ENCODE data around the gene UBE2O.

Gene UBE2O

DNA sequence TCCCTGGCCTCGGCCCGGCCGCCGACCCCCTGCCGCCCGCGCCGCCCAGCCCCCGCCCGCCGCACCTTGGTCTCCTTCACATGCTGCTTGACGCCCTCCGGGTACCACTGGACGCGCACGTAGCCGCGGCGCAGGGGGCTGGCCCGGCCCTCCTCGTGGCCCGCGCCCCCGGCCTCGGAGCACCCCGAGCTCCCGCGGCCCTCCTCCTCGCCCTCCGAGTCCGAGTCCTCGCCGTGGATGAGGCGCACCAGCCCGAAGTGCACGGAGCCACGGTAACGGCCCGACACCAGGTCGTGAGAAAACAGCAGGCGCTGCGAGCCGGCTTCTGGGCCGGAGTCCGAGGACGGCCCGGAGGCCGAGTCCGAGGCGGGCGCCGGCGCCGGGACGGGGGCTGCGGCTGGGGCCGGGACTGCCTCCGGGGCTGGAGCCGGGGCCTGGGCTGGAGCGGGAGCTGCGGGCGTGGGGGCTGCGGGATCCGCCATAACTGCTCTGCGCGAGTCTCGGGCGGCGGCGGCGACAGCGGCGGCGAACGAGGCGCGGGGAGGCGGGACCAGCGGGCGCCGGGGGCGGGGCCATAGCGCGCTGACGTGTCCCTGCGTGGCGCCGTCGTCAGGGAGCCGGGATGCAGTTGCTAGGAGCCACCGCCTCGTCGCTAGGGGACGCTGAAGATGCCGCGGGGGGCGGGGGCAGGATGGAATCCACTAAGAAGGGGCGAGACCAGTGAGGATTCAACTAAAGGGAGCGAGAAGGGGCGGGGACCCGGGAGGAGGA is at the start of gene UBE2O:
Gene UBE2O (minus strand): TSS at position 493 of the 771 bp plus-strand sequence. CDS start 11 bp downstream, at position 482.
- DNase-seq: peak; percentile 84

DNA sequence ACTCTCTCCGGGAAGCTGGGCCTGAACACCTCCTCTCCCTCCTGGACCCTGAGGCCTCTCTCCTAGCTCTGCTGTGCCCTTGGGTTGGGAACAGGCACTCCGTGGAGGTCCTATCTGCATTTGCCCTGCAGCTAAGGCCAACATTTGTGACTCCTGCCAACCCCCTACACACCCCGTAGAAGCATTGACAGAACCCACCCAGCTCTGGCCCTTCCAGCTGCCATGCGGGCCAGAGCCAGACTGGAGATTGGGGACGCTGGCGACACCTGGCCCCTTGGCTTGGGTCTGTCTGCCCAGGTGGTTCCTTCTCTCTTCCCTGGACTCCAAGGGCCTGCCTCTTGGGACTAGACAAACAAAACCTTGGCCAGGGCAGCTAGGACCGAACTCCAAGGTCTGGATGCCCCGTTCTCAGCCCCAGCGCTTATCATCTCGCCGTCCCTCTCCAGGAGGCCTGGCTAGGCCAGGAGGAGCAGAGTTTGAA is 48.9 kb upstream of the UBE2O start:
- DNase-seq: no peak

DNA sequence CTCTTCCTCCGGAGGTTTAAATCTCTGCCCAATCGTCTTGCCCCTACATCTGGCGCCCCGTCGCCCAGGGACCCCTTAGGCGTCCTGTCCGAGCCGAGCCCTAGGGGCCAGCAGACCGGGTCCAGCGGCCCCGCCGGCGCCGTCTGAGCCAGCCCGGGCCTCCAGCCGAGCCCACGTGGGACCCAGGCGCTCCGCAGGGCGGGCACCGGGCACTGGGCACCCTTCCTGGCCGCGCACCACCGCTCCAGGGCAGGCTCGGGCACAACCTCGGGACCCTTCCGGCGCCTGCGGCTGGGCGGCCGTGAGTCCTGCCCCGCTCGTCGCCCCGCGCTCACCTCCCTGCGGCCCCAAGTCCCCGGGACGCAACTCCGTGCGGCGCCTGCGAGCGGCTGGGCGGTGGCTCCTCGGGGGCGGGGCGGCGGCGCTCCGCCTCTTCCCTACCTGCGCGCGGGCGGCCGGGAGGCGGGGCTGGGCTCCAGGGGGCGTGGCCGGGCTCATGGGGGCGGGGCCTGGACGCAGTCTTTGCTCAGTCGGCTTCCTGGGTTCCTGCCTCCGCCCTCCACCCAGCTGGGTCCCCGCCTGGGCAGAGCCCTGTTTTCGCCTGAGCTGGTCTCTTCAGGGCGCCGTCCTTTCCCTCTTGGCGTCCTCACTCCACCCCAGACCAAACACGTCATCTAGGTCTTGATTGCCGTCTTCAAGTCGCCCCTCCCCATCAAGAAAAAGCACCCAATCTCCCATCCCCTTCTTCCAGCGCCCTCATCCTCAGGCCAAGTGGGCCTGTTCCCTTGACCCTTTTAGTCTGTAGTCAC is 48.3 kb upstream of the UBE2O start, which contains the start of gene RHBDF2:
Gene RHBDF2 (minus strand): TSS at position 406 of the 809 bp plus-strand sequence. CDS start 19,899 bp downstream, outside the sequence.
- peak; percentile 67 for DNase-seq

DNA sequence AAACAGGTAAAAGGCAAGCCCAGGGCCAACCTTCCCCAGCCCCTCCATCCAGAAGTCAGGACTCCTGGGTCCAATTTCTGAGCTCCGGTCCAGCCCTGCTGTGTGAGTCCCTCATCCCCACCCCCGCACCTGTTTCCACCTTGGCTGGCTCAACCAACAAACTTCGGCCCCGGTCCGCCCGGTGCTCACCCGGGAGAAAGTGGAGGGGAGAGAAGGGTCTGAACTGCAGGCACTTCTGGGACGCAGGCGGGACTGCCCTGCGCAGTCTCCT is 47.7 kb upstream of the UBE2O start:
- DNase-seq: no peak

DNA sequence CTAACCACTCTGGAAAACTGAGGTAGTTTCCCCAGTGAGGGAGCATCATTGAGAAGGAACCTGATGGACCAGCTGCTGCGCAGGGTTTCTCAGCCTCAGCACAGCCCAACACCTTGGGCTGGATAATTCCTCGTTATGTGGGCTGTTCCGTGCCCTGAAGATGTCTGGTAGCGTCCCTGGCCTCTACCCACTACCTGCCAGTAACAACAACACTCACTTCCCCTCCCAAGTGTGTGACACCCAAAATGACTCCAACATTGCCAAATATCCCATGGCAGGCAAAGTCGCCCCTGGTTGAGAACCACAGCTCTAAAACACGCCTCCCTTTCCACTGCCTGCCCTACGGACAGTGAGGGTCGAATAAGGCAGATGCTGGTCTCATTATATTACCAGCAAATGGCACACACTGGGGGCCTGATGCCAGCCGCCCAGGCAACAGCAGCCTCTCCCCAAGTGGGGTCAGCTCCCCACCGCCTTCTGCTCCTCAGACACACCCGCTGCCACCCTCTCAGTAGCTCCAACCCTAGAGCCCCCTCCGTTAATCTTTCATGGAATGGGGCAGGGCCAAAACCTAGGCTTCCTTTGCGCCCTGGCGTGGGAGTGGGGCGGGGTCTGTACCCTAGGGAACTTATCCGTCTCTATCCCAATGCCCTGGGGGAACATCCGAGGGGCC is 47.3 kb upstream of the UBE2O start:
- DNase-seq: no peak

DNA sequence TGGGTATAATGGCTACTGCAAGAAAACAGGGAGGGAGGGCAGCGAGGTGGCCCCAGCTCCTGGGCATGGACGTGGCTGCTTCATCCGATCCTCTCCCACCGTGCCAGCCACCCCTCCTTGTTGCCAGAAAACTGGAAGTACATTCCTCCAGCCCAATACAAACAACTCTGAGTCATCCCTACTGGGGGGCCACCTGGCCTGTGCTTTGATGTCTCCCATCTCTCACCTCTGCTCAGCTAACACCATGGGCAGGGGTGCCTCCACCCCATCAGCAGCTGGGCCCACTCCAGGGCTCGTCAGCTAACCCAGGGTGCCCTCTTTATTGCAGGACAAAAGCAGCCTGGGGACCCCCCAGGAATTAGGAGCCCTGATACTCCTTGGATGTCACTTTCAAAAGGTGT is 46.3 kb upstream of the UBE2O start:
- DNase-seq: no peak

DNA sequence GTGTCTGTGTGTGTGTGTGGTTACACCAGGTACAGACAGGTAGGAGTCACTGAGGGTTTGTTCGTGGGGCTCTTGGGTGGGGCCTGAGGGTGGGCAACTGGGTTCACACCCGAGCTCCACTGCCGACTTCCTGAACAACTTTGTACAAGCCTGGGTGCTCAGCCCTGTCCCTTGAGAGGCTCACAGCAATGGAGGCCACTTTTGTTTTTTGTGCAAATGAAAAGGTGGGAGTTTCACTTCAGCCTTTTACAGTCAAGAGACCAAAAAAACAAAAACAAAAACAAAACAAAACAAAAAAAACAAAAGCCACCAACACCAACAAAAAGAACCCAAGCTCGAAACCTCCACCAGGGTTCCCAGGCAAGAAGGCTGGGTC is 45.9 kb upstream of the UBE2O start:
- DNase-seq: no peak

DNA sequence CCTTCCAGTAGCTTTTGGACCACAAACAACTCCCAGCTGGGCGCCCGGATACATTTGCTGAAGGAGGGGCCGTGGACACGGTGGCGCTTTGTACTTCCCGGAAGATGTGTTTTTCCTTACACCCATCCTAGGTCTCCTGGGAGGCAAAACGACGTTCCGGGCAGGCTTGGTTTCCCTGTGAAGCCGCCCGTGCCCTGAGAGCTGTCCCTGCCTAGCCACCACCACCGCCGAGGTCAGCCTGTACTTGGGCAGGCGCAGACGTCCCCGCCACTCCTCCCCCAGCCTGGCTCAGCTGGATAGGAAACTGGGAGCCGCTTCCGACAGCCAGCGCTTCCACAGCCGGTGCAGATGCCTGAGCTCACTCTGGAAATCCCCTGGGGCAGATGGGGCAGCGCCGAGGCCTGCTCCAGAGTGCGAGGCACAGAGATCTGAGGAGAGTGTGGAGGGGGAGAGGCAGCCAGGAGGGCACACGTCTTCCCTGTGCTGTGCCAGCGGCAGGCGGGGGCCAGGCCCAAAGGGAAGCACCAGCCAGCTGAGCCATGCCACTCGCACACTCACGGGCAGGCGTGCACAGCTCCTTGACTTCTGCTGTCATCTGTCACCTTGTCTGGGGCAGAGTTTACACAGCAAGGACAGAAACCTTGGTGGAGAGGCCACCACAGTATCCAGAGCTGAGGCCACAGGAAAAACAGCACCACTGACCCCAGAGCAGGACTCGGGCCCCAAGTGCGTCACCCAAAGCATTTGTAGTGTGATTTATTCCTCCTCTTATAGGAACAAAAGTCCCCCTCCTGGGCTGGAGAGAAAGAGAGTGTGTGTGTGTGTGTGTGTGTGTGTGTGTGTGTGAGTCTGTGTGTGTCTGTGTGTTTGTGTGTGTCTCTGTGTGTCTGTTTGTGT is 45.3 kb upstream of the UBE2O start:
- peak; percentile 43 for DNase-seq

DNA sequence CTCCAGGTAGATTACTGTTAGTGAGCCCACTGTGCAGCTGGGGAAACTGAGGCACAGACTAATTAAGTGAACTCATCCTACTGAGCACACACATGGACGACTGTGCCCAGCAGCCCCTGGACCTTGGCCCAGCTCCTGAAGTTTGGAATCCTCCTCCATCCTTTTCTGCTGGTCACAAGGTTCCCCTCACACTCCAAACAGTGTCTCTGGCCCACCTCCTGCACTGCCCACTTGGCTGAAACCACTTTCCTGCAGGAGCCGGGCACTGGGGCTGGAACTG is 44.7 kb upstream of the UBE2O start:
- no peak for DNase-seq

DNA sequence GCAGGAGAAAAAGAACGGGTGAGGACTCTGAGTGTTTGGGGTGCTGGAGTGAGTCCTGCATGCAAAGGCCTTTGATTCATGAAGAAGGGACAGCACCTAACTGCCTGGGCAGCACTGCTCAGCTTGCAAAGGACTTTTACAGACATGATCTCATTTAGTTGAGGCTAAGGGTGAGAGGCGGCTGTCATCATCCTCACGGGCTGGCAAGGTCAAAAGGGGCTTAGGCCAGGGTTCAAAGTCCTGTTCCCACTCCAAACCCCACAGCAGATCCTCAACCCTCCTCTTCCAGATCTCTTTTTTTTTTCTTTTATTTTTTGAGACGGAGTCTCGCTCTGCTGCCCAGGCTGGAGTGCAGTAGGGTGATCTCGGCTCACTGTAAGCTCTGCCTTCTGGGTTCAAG is 43.5 kb upstream of the UBE2O start:
- no peak for DNase-seq

DNA sequence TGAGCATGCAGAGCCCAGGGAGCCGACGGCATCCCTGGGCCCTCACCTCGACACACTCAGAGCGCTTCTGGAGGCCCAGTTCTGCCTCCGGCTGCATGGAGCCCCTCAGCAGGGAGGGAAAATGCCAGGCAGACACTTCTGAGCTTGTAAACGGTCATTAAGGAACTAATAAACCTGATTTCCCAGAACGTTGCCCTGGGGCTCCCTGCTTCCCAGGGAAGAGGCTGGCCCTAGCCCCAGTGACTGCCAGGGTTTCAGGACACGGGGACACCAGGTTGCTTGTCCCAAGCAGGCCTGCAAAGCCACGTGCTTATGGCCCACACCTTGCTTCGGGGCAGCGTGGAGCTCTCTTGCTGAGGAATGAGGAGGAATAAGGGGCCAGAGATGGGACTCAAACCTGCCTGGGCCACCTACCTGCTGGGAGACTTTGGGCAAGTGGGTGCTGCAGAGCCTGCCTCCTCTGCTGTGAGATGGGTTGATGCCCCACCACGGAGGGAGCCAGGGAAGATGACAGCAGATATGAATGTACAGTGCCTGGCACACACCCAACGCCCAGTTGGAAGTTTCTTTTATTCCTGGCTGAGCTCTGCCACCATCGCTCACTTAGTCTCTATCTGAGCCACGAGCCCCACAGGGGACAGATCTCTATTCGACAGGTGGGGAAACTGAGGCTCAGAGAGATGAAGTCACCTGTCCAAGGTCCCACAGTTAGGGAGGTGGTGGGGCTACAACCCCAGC is 42.9 kb upstream of the UBE2O start:
- DNase-seq: no peak

DNA sequence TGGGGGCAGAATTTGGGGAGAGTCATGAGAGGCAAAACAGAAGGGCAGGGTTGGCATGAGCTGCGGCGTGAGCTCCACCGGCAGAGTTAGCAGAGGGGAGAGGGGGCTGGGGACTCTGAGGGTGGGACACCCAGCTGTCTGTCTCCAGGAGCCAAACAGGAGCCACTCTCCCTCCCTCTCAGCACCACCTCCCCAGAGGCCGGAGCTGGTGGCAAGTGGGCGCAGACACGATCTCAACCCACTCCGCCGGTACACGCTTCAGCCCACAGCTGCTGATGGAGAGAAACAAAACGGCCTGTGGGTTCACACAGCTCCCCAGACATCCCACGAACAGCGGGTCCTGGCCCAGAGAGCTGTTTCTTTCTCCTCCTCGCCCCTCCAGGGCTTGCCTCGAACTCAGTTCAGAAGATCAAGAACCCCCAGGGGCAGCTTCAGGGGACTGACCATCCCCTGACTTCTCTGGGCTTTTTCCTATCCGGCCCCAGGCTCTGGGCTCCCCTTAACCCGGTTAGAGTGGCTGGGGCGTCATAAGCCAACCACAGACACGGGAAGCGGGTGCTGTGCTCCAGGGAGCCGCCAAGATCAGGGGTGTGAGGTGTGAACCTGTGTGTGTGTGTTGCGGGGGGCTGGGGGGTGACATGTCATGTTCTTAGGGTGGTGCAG is 40.7 kb upstream of the UBE2O start:
- DNase-seq: no peak

DNA sequence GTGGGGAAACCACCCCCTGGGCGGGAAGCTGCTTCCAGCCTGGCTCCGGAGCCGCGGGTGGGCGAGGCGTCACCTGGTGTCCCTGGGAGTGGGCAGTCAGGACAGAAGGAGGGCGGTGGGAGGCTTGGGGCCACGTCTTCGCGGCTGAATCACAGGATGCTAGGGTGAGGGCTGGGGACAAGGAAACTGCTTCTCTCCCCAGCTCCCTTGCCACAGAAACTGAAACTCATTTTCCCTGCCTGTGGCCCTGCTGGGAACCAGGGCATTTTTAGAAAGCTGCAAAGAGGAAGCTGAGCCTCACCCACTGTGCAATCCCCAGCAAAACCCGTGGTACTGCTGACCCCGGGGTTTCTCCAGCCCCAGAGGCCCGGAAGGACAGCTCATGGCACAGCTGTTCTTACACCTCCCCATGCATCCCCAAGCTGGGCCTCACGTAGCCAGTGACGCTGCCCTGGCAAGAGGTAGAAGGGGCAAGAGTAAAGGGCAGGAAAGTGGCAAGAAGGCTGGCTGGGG is 40.1 kb upstream of the UBE2O start:
- DNase-seq: no peak

DNA sequence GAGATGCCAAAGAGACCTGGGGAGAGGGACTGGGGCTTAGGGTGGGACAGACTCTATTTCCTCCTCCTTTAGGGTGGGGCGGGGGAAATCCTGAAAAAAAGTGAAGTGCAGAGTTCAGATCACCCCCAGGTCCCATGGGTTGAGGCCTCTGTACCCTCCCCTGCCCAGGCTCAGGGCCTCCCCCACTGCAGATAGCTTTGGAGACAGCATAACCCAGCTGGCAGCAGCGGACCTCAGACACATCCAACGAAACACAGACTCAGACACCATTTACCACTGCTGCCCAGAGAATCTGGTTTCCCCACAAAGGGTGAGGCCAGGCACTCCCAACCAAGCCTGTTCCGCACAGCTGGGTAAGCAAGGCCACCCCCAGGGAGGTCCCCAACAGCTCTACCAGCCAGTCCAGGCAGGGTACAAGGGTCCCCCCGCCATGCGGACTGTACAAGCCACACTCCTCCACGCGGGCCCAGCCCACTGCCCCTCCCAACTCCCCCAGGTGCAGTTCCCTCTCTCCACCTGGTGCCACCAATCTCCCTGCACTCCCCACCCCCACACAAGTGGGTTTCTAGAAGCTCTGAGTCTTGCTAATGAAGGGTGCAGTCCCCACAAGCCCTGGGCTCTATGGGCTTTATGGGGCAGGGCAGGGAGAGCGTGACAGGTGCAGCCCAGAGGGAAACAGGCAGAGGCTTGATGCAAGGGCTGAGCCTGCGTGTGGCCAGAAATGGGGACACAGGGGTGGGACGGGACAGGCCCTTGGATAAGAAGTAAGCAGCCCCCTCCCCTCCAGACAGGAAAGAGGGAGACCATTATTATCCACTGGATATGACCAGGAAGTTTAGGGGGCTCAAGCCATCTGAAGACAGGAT is 39.4 kb upstream of the UBE2O start:
- no peak for DNase-seq

DNA sequence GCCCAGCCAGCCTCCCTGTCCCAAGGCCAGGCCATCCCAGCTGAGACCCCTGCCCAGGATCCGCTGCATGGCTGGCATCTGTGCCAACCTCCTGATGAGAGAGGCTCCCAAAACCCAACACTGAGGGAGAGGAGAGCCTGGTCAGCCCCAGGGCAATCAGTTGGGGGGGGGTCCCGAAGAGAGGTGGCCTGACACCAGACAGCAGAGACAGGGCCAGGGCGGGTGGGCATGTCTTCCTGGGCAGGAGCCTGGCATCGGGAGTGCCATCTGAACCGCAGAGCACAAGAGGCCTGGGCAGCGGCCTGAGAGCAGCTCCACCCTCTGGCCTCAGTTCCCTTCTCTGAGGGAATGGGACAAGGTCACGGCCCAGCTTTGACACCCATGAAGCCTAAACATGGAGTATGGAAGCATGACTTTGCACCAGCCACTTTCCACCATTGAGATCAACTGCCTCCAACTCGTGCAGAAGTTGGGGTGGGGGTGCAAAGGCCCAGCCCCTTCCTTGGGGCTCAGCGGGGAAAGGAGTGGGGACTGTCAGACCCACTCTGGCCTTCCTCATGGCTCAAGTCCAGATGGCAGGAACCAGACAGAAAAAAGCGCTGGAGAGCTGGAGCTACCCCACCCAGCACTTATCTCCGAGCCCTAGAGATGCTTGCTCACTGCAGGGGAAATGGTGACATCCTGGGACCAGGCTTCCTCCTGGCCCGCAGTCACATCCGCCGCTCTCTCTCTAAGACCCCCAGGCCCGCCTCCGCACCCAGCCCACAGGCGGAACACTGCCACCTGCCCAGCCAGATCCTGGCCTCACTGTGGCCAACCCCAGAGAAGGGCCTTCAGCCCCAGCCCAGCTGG is 38.5 kb upstream of the UBE2O start:
- no peak for DNase-seq

DNA sequence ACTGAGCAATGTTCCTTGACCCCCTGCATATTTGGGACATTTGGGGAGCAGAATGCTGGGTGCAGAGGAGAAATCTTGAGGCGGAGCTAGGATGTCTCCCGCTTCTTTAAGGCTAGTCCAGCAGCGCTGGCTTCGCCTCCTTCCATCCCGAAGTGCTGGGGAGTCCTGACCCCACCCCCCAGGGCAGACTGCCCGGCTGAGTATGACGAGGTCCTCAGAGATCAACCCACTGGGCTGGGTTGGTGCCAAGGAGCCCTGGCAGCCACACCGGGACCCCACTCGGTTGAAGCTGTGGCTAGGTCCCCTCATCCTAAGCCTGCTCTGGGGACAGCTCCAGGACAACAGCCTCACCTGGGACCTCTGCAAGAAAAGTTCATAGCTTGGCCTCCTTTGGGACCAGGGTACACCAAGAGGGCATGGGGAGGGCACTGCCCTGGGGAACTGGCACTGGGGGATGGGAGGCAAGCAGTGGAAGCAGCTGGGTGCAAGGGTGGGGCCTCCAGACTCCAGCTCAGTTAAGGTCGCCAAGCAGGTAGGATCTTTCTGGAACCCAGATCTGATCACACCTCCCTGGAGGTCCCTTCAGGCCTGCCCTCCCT is 37.3 kb upstream of the UBE2O start:
- DNase-seq: no peak

DNA sequence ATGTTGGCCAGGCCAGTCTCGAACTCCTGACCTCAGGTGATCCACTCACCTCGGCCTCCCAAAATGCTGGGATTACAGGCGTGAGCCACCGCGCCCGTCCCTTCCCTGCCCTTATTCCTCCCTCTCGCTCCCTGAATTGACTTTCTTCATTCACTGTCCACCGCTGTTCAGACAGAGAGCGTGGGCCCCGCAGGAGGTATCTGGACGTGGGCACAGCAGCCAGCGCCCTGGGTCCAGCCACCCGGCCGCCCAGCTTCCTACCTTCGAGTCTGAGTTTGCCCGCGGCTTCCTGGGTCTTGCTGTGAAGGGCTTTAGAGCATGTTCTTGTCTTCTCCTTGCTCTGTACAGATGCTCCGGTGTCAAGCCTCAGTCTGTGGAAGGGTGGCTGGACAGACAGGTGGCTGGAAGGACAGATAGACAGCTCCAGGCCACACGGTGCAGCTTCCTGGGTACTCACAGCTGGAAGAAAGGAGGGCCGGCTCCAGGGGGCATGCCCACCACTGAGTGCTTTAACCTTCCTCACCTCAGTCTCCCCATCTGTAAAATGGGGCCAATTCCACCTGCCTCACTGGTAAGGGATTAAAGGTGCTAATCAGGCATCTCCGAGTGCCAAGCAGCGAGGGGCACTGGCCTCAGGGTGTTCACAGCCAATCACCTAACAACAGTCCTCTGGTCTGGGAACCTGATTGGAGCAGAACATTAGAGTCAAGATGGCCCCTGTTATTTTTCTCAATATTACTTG is 34.7 kb upstream of the UBE2O start:
- DNase-seq: no peak

DNA sequence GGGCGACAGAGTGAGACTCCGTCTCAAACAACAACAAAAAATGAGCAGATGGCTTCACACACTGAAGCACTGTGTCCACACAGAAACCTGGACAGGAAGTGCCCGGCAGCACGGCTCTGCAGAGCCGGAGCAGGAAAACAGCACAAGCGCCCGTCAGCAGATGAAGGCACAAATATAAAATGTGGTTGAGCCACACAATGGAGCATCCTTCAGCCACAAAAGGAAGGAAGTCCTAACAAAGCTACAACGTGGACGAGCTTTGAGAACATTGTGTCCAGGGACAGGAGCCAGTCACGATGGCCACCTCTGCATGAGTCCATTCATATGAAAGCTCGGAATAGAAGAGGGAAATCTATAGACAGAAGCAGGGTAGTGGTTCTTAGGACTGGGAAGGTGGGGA is 32.6 kb upstream of the UBE2O start:
- DNase-seq: no peak

All from NCI-H2227 treated with DMSO at 0.1 percent for 48 hours (cell line).